HG02571 (cell line): ENCODE measurements around the gene FAM81B.

Source experiments
- ATAC-seq: cut with Tn5 transposase; IDR thresholded peaks from one replicate; pipeline ENCODE4 v1.9.1; 2021; ENCODE audit warnings: mild to moderate bottlenecking, moderate library complexity; ENCODE audit not compliant: unreplicated experiment

FAM81B gene

DNA sequence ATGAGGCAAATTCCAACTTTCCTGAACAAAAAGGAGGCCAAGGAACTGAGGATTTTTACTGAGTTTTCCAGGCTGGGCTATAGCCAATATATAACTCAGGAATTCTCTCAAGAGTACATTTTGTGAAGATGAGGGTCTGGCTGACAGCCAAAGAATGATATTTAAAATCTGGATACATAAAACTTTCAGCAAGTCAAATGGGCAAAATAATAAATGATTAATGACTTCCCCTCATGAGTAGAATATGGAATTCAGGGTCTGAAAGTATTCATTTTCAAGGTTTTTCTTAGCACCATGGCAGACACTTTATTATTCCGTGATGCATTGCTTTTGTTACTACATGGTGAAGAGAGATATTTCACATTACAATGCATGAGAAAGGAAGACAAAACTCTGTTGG is 7.8 kb downstream of the FAM81B start:
- ATAC-seq = no peak

DNA sequence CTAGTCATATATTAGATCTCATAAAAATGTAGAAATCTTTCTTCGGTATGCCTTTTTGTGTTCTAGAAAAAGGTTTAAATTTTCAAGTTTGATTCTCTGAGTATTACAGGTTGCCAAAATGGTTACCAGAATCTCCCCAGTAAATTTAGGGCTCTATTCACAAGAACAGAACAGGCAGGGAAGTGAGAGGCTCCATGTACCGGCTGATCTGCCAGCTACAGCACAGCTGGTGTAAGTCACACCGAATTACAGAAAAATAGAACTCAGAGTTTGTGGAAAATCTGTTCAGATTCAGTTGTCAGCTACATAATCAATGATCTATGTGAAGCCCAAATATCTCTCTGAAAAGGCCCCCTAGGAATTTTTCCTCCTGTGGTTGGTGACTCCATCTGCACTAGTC is 10.5 kb downstream of the FAM81B start:
- ATAC-seq = no peak

DNA sequence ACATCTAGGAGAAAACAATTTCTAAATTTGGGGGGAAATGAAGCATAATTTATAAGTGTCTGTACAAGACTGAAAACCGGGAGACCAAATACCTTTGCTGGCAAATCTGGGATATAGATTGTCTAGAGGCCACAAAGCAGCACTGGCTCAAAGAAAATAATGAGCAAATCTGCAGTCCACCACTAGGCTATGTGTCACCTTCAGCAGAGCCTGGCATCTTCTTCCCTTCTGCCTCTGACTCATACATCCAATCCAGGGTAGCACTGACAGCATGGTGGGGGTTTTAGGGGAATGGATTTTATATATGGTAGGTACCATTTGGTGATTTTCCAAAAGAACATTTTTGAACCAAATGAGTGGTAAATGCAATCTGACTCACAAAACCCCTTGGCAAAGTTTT is 12.8 kb downstream of the FAM81B start:
- no peak for ATAC-seq

DNA sequence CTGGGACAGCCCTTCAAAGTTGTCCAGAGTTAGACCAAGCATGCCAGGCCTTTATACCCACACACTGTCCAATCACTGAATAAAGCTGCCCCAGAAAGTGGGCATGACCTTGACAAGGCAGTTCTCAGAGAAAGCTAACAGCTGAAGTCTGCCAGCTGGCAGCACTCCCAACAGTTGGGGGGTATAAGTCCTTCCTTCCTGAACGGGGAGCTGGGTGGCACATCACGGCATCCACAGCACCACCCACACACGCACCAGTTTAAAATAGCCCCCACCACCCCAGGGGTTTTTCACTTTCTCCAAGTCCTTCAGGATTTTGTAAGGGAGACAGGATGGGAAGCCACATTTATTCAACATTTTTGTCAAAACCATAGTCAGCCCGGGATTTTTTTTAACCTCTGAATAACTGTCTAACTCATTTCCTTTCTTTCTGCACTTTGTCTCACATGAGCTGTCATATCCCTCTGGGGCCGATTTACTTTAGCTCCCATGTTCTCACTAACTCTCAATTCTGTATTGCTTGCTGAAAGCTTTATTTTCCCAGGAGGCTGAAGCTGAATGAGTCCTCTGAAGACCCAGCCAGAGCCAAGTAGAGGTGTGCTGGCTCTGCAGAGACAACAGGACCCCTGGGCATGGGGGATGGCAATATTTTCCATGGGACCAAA is 15.4 kb downstream of the FAM81B start:
- ATAC-seq = no peak

DNA sequence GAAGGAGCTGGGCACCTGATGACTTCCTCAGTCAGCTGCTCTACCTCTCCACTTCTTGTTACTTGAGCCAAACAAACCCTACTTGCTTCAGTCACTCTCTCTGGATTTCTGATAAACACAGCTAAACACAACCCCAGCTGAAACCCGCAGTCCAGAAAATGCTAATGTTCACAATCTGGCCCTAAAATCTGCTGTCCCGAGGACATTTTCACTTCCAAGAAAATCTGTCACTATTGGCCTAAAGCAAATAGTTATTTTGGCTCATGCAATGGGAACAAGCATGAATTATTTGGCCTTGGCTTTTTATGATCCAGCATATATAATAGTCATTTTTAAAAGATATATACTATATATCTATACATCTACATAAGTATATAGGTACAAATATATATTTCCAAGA is 19.1 kb downstream of the FAM81B start:
- no peak for ATAC-seq

DNA sequence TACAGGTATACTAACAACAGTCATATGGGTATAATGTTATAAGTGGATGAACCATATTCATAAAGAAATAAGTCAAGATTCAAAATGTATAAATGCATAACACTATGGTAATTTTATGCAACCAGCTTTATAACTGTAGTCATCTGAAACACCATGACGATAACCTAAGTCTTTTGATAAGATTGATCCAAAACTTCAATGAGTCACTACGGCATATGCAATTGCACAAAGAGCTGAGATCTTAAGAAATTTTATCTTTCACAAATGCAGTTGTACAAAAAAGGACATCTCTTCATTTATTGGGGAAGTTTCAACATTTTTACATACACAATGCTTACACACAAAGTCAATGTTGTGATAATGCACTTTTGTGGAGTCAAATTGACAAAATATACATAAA is 20.3 kb downstream of the FAM81B start:
- ATAC-seq = no peak

DNA sequence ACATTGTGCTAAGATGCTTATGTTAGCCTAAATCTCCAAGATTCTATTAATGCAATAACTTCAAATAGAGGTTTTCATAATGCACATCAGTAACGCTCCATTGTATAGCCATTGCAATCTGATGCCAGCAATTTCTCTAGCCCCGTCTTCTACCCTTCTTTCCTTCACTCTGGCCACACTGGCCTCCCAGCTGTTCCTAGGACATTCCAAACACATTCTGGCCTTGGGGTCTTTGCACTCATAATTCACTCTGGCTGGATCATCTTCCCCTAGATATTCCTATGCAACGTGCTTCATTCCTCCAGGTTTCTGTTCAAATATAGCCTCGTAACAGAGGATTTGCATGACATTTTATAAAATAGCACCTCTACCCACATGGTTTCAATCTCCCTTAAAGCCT is 23.3 kb downstream of the FAM81B start:
- ATAC-seq = no peak

DNA sequence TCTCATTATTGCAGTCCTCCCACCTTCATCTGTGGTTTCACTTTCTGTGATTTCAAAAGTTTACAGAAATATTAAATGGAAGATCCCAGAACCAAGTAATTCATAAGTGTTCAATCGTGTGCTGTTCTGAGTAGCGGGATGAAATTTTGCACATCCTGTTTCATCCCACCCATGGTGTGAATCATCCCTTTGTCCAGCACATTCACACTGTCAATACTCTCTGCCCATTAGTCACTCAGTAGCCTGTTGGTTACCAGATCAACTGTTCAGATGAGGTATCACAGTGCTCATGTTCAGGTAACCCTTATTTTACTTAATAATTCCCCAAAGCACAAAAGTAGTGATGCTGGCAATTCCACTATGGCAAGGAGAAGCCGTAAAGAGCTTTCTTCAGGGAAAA is 26.8 kb downstream of the FAM81B start:
- no peak for ATAC-seq

DNA sequence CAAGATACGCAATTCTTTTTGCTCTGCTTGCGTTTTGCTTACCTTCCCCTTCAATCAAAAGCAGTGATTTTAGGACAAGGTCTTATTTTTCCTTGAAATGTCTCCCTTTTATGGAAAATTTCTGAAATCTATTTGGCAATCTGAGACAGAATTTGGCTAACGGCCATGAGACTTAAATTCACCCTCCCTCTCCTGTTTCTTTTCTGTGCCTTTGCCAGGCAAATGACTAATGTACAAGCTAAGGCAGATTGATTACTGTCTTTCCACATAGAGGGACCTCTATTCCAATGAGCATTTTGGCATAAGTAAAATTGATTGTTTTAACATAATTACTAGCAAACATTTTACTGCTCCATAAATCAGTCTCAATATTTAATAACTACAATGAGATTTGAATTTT is 31.7 kb downstream of the FAM81B start:
- ATAC-seq = no peak

DNA sequence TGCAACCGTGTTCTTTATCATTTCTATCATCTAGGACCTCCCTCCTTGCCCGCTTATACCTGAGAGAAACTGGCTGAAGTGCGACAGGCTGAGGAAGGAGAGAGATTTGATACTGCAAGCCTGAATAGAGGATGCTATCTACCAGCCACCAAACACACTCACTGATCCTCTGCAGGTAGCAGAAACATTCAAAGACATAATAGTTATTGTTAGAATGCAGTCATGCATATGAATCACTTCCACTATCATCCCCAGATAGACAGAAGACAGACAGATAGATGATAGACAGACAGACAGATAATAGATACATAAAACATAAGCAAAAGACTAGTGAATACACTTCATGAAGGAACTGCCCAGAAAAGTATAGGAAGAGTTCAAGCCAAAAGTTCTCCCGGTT is 32.9 kb downstream of the FAM81B start:
- ATAC-seq = no peak

DNA sequence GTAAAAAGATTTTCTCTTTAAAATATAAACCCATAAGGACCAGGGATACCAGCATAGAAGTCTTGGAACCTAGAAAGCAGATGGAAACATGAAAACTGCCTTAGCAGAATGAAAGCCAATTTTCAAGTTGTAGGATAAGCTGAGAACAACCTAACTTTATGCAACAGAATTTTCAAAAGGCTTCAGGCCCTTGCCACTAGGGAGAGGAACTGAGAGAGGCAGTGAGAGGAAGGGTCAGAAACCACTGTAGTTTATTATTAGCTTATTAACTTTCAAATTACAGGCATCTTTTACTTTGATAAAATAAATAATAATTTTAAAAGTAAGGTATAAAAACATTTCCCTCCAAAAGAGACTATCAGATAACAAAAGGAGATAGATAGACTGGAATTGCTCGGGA is 33.4 kb downstream of the FAM81B start:
- ATAC-seq = no peak

DNA sequence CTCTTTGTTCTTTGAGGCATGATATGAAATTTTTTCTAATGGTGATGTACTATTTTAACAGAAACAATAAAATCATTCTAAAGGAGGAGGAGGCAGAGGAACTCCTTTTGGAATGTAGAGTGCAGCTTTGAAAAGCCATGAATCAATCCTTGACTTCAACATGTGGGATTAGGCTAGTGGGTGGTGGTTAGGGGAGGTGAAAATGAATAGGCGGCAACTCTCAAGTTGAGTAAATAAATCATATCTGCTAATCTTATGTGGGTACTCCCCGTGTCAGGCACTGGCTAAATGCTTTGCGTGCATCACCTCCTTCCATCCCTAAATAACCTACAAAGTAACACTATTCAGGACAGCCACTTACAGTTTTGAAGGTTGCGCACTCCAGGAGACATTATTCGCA is 35.1 kb downstream of the FAM81B start:
- ATAC-seq = no peak

DNA sequence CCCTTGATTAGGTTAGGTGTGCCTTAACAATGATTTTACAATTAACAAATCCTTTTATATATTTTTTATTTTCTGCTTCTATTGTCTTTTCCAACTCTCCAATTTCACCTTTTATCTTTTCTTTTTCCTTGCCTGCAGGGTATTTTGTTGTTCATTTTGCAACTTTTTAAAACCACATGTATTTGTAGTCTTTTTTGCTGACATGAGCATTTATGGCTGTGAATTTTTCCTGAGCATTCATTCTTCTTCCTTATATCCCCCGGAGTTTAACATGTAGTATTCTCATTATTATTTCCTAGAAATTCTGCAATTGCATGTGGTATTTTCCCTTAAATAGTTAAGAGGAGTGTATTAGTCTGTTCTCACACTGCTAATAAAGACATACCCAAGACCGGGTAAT is 41.6 kb downstream of the FAM81B start:
- no peak for ATAC-seq

DNA sequence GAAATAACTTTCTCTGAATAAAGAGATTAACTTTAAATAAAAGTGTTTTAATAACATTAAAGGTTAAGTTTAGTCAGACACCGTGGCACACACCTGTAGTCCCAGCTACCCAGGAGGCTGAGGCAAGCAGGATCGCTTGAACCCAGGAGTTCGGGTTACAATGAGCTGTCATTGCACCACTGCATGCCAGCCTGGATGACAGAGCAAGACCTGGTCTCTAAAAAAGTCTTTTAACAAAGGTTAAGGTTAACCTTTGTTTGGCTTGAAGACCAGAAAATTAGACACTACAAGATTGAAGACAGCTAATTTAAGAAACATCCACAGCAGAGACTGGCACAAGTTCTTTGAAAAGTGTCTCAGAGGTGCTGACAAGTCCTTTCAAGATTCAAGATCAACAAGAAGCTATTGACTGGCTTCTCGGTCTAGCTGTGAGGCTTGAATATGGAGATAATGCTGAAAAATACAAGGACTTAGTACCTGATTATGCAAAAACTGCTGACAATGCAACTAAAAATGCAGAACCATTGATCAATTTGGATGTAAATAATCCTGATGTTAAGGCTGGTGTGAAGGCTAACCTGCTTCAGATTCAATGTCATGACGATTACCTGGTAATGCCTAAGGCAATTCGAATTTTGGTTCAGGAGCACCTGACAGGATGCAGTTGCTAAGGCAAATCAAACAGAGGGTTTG is 48.8 kb downstream of the FAM81B start:
- no peak for ATAC-seq

DNA sequence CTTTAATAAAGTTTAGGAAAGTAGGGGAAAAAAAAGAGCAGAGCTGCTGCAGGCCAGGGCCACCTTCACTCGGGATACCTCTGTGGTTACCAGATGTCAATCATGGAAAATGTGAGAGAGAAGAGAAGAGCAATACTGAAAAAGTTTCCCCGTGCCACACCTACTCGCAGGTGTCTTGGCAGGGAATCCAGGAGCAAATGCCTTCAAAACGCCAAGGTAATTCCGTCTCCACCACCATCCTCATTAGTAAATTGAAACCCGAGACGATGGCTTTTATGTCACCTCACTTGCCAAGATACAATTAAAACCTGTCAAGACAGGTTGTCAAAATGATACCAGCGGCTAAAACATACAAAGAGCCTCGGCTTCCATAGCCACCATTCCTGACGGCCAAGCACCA is 49.7 kb downstream of the FAM81B start:
- ATAC-seq = no peak

DNA sequence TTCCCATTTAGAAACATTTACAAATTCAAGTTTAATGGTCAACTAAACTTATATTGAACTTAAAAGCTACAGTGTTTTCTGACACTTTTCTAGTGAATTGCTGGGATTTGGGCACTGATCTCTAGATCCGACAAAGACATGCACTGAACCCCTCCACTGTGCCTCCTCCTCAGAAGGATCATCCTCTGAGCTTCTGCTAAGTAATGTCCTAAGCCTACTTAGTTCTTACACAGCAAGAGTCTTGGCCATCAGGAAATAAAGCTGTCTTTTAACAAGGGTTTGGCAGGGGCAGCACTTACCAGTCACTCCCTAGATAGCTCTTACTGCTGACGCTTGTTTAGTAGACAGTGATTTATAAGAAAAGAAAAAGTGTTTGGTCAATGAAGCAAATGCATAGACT is 50.5 kb downstream of the FAM81B start:
- ATAC-seq = no peak

DNA sequence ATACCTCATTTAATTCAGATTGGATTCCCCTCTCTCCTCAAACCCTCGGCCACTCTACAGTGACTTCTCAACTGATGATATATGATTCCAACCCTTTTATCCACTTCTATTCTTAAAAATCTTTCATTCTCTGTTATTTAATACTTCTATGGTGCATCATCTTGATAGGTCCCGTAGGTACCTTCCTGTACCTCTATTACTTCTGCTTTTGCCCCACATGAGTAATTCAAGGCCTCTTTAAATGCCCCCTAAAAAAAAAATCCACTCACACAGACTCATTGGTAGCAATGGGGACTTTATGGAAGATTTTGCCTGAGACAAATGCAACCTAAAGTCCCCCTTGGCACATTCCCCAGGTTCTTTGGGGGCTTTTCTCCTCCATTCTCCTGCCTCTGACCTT is 54.3 kb downstream of the FAM81B start:
- no peak for ATAC-seq

DNA sequence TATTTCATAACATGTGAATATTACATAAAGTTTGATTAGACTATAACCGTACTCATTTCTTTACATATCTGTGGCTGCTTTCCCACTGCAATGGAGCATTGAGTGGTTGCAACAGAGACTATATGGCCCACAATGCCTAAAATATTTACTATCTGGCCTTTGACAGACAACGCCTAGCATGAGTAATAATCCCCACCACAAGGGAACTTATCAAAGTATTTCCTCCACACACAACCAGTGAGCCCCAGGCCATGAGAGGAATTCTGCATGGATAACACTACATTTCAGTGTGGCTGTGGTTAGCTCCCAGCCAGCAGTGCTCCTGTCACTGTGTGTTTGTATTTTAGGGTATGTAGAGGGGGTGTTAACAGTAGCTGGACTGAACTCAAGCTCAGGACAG is 54.8 kb downstream of the FAM81B start:
- no peak for ATAC-seq

DNA sequence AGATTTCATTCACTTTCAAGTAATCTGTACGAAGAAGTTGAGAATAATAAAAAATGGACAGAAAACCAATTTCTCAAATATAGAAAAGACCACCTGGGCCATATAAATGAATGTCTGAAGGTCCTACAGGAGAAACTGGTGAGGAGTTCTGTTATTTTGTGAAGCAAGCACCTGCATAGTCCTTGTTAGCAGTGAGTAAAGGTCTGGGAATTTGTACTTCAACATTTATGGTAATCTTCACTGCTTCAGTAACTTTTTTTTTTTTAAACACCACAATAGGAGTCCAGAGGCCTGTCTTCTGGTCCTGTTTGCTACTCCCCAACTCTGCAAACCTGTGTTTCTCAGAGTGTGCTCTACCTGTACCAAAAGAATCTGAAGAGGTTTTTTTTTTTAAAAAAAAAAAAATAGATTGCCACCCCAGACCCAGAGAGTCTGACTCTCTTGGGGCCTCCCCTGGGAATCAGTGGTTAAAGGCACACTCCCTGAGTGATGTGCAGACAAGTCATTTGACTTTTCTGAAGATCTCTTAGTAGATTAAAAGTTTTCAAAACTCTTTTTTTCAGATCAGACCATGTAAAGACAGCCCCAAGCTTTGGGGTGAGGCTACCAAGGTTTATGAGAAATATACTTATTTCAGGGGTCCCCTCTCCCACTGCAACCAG is 55.5 kb downstream of the FAM81B start:
- ATAC-seq = no peak

DNA sequence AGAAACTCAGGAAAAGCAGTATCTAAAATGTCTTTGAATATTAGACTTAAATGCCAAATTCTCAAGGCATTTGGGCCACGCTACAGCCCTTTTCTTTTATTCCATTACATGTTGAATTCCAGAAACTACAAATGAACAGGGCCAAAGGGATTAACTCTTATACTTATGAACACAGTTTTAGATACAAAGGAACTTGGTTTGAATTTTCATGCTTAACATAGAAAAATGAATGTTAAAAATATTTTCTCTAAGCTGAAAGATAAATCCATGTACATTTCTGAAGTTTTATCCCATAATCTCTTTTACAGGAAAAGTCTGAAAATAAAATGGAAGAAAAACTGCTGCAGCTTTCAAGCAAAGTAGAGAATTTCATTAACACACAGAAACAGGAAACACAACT is 56.8 kb downstream of the FAM81B start:
- ATAC-seq = no peak

DNA sequence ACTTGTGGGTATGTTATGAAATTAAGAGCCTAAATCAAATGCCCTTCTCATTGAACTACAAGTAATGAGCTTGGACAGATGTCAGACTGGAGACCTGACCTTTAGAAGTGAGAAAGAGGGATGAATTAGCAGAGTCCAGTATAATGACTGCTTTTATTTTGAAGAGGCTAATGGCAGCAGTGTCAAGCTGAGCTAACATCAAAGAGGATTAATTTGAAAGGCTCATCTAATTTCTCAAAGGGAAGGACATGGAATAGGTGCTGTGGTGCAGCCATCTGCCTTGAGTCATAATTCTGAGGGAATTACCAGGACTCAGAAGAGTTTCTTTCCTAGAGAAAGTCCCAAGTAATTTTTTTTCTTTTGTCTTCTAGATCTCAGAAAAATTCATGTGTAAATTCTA is 57.6 kb downstream of the FAM81B start:
- ATAC-seq = no peak

DNA sequence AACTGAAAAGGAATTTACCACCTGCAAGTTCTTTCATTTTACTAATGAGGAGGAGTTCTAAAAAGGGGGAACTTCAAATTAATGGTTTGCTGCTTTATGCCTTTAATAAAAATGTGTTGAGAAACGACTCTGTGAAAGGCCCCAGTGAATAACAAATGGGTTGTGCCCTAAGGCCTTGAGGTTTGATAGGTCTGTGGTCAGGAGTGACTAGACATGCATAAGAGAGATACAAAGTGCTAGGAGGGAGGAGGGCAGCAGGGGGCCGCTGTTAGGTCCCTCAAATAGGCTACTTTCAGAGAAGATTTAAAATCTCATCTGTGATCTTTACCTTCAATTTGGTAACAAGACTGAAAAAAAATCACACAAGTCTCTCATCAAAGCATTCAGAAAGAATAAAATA is 58.3 kb downstream of the FAM81B start:
- ATAC-seq = no peak
